HG02970 (cell line): ENCODE data around the gene CLNK.
"Not testable (repeated sequence)": the region's sequence is repeated elsewhere in the genome, so short reads cannot be mapped to it uniquely, and the experiment has no call there.

Experiments
- ATAC-seq: cut with Tn5 transposase; IDR thresholded peaks from one replicate; pipeline ENCODE4 v1.9.1; 2021; ENCODE audit warnings: mild to moderate bottlenecking, moderate library complexity, moderate number of reproducible peaks; ENCODE audit not compliant: unreplicated experiment, low FRiP score

Gene CLNK

DNA sequence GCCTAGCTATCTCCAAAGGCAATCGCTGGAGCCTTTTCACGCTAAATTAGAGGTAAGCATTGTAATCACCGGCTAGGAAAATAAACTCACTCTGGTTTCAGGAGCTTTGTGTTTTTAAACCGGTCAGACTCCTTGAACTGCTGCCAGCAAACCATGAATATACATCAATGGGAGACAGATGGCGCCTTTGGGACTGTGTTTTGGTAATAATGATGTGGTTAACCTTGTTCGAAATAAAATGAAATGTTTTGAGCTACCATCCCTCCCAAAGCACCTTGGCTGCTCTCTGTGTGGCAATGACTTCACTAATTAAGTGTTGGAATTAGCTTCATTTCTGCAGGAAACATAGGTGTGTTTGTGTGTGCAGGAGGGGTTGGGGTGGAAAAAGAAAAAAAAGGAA, 65.3 kb downstream of the CLNK start:
- ATAC-seq, result no peak

DNA sequence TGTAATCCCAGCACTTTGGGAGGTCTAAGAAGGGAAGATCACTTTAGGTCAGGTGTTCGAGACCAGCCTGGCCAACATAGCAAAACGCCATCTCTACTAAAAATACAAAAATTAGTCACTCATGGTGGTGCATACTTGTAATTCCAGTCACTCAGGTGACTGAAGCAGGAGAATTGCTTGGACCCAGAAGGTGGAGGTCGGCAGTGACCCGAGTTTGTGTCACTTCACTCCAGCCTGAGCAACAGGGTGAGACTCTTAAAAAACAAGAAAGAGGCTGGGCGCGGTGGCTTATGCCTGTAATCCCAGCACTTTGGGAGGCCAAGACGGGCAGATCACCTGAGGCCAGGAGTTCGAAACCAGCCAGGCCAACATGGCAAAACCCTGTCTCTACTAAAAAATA, 69.6 kb downstream of the CLNK start:
- ATAC-seq, result not testable (repeated sequence)

DNA sequence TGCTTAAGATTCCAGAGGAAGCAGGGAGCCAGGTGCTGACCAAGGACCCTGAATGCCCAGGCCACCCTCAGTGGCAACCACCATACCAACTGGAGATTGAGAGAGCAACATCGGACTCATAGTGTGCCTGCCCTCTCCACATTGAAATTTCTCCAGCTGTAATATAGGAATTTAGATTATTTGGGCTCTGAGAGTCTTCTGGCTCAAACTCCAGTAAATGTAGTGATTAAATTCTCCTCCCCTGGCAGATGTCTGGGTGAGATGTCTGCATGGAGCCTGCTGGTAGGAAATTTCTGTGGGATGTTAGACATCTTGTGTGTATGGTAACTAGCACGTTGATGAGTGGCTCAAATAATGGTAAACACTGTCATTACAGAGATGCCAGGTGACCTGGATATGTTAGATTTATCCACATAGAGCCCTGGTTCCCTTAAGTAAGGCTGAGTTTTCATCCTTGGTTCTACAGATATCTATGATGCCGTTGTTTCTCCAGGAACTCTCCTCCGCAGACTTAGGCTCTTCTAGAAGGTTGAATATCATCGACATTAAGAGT, 70.6 kb downstream of the CLNK start:
- no peak for ATAC-seq

DNA sequence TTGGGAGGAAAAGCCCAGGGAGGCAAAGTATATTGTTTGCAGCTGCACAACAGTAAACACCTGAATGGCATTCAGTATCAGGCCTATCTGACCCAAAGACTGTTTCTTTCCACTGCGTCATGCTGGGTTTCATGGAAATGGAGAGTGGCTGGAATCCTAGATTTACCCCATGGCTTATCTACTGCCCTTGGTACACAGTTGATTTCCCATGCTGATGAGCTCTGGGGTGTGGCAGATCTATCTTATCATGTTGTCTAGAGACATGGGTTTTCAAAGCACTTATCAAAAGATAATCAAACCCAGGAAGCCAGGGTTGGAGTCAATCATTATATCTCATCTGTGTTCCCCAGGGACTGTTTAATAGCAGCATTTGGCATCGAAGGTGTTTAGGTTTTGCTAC, 72.1 kb downstream of the CLNK start:
- ATAC-seq, result no peak

DNA sequence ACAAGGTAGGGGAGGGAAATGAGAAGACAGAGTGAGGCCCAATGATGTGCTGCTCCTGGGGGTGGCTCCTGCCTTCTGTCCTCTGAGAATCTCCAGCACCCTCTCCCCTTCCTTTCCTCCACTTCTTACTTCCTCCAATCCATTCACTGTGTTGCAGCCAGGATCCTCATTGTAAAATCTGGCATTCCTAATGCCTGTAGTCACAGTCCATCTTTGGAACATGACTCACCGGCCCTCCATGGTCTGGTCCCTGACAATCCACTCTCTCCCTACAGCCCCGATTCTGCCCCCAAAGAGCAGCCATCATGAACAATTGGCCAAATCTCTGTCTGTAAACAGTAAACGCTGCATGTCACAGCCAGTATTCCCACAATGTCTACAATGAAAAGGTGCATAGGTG, 72.9 kb downstream of the CLNK start:
- ATAC-seq, result no peak

DNA sequence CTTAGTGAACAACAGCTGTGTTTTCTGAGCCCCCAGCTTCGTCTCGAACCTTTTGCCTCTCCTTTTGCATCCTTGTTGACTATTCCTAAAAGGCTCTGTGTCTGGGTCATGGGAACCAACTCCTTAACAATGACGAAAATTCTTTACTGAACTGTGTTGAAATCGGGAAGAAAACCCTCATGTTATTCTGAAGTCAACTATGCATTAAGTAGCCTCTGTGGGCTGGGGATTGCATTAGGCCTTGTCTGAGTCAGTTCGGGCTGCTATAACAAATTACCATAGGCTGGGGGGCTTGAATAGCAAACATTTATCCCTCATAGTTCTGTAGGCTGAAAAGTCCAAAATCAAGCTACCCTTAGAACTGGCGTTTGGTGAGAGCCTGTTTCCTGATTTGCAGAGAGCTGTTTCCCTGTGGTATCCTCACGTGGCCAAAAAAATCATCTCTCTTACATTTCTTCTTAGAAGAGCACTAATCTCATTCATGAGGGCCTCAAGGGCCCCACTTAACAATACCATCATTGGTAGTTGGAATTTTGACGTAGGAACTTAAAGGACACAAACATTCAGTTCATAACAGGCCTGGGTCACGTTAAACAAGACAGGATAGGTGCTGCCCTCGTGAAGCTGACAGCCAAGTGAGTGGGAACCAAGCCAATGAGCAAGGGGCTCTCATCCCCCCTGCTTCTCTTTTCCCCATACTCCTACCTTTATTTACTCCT, 75.9 kb downstream of the CLNK start:
- ATAC-seq, result no peak

DNA sequence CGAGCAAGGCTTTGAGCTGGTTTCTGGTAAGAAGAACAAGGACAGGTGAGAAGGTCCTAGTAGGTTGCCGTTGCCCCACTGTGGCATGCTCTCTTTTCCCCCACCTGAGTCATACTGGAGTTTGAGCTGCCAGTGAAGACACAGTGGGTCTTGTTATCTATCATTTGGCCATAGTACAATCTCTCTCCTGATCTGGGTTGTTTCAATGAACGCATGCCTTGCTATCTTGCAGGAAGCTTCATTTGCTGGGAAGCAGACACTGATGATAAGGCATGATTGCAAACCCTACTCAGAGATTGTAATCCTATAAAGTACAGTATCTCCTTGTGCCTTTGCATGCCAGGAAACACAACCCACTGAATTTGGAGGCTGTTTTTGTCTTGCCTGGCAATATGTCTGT, 77.4 kb downstream of the CLNK start:
- ATAC-seq, result no peak

DNA sequence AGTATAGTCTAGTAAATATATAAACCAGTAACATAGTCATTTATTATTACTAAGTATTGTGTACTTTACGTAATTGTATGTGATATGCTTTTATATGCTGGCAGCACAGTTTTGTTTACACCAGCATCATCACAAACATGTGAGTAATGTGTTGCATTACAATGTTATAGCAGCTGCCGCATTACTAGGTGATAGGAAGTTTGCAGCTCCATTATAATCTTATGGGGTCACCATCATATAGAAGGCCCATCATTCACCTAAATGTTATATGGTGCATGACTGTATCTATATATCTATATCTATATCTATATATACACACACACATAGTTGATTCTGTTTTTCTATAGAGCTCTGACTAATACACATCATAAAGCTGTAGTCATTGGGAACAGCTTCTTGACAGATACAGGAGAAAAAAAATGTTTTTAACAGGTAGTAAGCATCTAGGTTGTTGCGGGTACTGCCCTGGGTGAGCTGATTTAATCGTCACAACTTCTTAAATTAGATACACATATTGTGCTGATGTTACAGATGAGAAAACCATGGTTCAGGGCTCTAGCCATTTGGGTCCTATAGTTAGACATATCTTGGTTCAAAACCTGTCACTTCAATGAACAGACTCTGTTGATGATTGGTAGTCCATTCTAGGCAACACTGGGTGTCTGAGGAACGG, 77.9 kb downstream of the CLNK start:
- ATAC-seq, result no peak

DNA sequence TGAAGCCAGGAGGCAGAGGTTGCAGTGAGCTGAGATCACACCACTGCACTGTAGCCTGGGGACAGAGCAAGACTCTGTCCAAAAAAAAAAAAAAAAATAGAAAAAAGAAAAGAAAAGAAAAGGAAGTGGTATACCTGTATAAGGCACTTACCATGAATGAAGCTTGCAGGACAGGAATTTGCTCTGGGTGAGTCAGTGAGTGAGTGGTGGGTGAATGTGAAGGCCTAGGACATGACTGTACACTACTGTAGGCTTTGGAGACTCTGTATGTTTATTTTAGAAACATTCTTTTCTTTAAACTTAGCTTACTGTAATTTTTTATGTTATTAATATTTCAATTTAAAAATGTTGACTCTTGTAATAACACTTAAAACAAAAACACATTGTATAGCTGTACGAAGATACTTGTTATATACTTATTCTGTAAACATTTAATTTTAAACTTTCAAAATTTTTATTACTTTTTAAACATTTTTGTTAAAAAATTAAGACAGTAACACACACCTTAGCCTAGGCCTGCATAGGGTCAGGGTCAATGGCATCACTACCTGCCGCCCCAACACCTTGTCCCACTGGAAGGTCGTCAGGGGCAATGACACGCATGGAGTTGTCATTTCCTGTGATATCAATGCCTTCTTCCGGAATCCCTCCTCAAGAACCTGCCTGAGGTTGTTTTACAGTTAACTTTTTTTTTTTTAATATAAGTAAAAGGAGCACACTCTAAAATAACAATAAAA, 78.7 kb downstream of the CLNK start:
- ATAC-seq, result no peak

DNA sequence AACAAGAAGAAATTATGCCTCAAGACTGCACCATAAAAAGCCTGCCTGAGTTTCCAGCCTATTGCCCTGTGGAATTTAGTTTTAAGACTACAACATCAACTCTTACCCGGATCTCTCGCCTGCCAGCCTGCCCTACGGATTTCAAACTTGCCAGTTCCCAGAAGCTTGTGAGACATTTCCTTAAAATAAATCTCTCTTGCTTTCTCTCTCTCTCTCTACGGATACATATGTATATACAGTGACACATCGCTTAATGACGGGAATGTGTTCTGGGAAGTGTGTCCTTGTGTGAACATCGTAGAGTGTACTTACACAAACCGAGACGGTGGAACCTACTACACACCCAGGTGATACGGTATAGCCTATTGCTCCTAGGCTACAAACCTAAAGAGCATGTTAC, 79.5 kb downstream of the CLNK start:
- ATAC-seq, result no peak

DNA sequence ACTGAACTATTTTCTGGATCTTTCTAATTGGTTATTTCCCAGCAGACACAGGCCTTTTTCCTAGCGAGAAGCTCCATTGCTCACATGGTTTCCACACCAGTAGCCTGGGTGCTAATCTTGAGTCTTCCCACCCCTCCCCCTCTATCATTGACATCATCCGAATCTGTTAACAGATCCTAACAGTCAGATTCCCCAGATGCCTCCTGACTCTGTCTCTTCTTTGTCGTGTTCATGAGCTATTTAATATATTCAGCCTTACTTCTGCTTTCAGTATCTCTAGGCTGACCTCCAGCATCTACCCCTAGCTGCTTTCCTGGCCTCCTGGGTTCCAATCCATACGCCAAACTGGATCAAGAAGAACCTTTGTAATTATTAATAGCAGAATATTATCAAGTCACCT, 85.0 kb downstream of the CLNK start:
- ATAC-seq, result no peak

DNA sequence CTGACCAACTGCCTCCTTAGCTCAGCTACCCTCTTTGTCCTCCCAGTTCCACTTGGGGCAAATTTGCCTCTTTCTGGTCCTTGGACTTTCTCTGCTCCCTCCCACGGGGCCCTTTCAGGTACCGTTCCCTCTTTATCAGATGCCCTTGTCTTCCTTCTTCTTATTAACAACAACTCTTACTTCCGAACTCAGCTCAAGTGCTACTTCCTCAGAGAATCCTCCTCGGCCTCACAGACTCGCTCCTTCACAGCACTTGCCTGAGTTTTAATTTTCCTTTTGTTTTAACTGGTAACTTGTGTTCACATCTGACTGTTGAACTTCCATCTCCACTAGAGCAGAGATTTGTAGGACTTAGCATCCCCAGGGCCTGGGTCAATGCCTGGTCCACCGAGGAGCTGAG, 85.7 kb downstream of the CLNK start:
- no peak for ATAC-seq

DNA sequence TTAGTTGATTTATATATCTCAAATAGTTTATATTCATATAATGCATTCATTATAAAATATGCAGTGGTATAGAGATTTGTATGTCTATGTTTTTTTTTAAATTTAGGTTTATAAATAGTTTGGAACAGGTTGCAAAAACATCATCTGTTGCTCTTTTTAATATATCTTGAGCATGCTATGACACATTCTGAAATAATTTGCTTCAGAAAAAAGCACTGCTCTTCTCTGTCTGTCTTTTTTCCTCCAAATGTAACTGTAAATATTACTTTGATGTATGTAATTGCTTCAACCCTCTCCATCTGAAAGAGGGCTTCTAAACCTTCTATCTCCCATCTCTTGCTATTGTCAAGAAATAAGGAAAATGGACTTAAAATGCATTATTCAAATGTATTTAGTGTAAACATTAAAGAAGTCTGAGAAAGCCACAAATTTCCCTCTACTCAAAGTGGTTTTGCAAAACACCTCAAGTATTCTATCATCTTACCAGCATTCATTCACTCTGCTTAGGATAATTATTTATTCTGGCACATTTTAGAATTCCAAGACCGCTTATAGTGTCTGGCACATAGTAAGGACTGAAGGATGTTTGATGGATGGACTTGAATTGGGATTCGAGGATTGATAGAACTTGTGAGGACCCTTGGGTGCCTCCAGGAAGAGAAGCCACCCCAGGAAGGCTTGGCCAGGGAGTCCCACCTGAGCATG, 87.8 kb downstream of the CLNK start:
- ATAC-seq, result no peak

DNA sequence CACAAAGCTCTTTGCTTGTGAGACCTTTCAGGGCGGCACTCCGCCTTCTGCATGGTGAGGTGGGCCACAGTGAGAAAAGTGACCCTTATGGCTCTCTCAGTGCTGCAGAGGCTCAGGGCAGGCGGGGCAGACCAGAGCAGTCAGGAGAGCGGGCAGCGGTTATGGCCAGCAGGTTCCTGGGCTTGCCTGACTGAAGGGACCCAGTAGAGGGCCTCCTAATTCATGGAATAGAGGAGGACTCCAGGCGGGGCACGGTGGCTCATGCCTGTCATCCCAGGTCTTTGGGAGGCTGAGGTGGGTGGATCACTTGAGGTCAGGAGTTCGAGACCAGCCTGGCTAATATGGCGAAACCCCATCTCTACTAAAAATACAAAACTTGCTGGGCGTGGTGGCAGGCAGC, 91.4 kb downstream of the CLNK start:
- ATAC-seq, result no peak

DNA sequence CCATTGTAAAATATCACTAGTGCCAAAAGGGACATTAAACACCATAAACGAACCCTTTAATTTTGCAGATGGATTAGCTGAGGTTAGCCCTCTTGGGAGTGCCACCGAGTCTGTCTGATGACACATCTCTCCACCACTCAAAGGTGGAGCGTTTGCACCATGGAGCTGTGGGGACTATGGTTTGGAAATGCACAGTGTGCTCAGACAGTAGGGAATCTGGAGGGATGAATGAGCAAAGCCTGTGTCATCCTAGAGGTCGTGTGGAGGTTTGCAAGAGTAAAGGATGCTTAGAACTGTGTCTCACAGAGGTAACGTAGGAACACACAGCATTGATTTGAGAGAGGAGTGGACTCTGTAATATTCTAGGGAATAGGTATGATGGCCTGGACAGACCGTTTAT, 93.7 kb downstream of the CLNK start:
- ATAC-seq, result no peak

DNA sequence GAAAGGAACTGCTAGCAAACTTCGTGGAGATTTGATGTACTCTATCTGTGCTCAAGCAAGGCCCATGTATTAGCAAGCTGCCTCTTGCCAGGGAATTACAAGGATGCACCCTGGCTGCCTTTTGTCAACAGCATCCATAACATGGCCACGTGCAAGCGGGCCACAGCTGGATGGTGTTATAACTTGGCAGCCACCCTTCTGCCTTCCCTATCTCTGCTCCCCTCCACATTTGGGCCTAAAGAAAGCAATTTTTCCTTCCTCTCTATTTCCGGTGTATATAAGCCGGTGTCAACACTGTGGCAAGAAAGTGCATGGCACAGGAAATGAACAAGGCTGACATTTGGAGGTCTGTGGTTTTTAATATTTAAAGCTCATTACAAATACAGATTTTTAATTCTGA, 94.8 kb downstream of the CLNK start:
- no peak for ATAC-seq

DNA sequence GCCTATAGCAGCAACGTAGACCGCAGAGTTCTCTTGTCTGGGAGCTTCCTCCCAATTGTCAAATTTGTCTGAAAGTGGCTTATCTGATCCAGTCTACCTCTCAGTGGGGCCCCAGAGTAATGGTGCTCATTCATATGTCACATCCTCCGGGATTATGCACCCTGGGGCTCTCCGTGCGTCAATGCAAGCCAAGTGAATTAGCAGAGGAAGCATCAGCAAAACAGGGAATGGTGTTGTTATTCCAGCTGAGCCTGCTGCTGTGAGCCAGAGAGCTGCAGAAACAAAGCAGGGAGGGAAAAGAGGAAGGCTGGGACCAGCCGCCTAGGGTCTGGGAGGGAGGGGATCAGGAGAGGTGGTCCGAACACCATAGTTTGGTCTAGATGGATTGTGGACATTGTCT, 95.2 kb downstream of the CLNK start:
- ATAC-seq, result no peak

DNA sequence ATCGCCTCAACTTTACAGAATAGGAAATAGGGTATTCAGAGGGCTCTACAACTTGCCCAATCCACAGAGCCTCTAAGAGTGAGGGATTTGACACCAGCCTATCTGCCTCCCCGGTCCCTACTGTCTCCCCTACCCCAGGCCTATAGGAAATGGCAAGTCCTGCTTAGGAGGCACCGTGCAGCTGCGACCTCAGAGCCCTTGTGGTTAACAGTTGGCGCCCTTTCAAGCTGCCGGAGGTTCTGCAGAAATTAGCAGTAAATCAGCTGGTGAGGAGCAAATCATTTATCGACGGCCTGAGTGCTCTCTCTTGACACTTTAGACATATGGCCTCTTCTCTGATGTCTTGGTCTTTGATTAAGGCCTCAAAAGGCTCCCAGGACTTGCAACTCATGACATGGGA, 96.9 kb downstream of the CLNK start:
- ATAC-seq, result no peak

DNA sequence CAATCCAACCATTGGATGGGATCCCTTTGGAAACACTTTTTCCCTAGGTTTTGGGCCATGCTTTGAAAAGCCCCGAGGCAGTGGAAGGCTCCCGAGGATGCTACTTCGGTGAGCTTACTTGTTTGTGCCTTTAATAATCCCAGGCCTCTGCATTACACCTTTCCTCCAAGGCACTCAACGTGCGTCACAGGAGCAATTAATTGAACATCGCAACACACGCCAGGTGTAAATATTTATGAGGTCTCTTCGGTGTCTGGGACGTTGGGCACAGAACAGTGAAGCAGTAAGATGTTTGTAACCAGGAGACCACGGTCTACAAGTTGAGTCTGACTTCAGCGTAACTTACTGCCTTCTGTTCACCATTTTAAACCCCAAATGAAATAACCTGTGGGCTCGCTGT, 97.3 kb downstream of the CLNK start:
- ATAC-seq, result no peak

DNA sequence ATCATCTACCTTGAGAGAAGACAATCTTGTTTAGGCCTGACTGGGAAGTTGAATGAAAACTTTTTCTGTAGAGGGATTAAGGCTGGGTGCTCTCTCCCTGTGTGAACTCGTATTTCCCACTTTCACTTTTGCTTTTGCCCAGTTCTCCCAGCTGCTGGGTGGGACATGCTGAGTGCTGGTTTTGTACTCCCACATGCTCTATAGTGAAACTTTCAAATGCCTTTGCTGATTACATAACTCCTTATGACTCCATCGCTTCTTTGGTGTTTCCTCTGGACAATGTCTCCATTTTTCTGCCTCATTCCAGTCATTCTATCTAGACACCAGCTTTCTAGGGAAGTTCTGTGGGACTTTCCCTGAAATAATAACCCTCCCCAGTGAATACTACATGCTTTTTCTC, 100.5 kb downstream of the CLNK start:
- ATAC-seq, result no peak

DNA sequence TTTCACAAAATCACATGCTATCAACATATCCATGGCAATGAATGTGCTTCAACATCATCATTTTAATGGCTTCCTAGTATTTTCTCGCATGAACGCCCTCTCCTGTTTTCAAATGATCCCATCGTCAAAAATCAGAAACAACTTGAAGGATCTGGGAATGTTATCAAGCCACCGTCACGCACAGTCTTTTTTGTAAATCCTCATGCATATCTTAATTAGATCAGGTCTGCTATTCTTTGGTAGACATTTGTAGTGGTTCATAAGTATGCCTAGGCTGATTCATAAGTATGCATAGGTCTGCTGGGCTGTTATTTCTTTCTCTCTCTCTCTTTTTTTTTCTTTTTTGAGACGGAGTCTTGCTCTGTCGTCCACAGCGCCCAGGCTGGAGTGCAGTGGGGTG, 101.6 kb downstream of the CLNK start:
- no peak for ATAC-seq
